GM19467 (cell line): ENCODE measurements around the gene TAS1R1.

ENCODE experiments used
- ATAC-seq: cut with Tn5 transposase; IDR thresholded peaks from one replicate; pipeline ENCODE4 v1.9.1; 2021; ENCODE audit warnings: mild to moderate bottlenecking, moderate library complexity; ENCODE audit not compliant: unreplicated experiment

The TAS1R1 gene

GRCh38 chr1:6570100-6570499 lies 15.0 kb downstream of the TAS1R1 start:
- no peak for ATAC-seq

DNA sequence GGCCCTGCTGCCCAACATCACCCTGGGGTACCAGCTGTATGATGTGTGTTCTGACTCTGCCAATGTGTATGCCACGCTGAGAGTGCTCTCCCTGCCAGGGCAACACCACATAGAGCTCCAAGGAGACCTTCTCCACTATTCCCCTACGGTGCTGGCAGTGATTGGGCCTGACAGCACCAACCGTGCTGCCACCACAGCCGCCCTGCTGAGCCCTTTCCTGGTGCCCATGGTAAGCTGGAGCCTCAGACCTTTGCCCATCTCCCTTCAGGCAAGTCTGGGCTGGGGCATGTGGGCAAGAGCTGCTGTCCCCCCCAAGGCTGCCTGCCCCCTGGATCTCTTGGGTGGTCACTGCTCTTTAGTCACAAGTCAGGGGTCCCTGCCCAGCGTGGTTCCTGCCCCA lies 15.9 kb downstream of the TAS1R1 start:
- ATAC-seq = no peak

- no peak for ATAC-seq
Observed at GRCh38 chr1:6572653-6573383, 17.7 kb downstream of the TAS1R1 start.

DNA sequence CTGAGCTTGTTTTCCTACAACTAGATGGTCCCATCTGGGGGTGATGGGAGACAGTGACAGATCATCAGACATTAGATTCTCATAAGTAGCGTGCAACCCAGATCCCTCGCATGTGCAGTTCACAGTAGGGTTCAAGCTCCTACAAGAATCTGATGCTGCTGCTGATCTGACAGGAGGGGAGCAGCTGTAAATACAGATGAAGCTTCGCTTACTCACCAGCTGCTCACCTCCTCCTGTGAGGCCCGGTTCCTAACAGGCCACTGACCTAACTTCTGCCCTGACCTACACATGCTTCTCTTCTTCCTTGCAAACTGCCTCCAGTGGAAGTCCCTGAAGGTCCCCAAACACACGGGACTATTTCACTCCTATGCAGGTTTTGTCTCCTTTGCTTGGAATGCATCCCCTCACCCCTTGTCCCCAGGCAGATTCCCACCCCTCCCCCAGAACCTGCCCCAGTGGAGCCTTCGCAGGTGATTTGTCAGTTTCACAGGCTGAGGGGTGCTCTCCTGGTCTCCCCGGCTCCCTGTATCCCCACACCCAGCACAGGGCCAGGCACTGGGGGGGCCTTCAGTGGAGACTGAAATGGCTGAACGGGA lies 19.0 kb downstream of the TAS1R1 start:
- ATAC-seq = no peak

GRCh38 chr1:6574818-6575217 lies 19.7 kb downstream of the TAS1R1 start:
- no peak for ATAC-seq

GRCh38 chr1:6577831-6578525 lies 22.9 kb downstream of the TAS1R1 start:
- ATAC-seq = no peak

DNA sequence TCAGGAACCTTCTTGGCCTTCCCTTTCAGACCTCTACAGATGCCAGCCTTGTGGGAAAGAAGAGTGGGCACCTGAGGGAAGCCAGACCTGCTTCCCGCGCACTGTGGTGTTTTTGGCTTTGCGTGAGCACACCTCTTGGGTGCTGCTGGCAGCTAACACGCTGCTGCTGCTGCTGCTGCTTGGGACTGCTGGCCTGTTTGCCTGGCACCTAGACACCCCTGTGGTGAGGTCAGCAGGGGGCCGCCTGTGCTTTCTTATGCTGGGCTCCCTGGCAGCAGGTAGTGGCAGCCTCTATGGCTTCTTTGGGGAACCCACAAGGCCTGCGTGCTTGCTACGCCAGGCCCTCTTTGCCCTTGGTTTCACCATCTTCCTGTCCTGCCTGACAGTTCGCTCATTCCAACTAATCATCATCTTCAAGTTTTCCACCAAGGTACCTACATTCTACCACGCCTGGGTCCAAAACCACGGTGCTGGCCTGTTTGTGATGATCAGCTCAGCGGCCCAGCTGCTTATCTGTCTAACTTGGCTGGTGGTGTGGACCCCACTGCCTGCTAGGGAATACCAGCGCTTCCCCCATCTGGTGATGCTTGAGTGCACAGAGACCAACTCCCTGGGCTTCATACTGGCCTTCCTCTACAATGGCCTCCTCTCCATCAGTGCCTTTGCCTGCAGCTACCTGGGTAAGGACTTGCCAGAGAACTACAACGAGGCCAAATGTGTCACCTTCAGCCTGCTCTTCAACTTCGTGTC lies 23.7 kb downstream of the TAS1R1 start:
- ATAC-seq = no peak

- ATAC-seq = peak; percentile 97
Observed at GRCh38 chr1:6579374-6580118, 24.4 kb downstream of the TAS1R1 start, which contains the start of gene ZBTB48. TSS of gene ZBTB48 (plus strand) at chr1:6579994. CDS start at chr1:6580610, 616 bp downstream.

GRCh38 chr1:6580119-6580592 lies 25.0 kb downstream of the TAS1R1 start:
- ATAC-seq = no peak

- no peak for ATAC-seq
Observed at GRCh38 chr1:6580593-6581409, 25.7 kb downstream of the TAS1R1 start.

- no peak for ATAC-seq
Observed at GRCh38 chr1:6581561-6582305, 26.6 kb downstream of the TAS1R1 start.

DNA sequence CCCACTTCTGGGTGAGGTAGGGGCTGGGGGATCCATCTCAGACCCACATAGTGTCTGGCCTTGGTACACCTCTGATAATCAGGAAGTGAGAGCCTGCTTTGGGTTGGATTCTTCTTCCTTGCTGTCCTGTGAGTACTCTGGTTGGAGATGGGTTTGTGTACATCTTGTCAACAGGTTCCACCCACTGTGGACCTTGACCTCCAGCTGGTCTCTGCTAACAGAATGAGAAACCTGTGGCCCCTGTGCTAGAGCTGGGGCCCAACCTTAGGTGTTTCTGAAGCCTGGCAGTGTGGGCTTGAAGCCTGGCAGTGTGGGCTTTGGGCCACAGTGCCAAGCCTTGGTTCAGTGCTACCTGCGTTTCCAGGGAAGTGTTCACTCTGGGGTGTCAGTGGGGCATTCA lies 27.3 kb downstream of the TAS1R1 start:
- no peak for ATAC-seq

GRCh38 chr1:6584126-6585080 lies 29.3 kb downstream of the TAS1R1 start:
- no peak for ATAC-seq

DNA sequence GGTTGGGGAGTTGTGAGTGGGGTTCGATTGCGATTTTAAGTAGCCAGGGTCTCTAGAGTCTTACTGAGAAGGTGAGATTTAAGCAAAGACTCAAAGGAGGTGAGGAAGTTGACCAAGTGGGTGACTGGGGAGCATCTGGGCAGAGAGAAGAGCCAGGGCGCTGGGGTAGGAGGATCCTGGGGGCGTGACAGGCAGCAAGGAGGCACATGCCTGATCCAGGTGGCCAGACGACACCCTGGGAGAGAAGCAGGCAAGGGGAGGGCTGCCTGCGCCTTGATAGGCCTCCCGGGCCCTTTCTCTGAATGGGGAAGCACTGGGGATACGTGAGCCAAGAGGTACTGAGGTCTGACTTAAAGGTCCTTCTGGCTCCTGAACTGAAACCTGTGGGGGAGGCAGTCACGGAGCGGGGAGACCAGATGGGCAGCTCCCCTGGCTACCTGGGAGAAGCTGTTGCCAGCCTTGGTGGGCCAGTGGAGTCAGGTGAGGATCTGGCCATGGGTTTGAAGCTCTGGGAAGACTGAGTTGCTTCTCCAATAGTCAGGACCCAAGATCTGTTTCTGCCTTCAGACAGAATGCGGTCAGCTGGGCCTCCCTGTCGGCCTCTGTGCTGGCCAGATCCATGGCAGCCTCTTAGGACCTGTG lies 30.1 kb downstream of the TAS1R1 start:
- no peak for ATAC-seq

DNA sequence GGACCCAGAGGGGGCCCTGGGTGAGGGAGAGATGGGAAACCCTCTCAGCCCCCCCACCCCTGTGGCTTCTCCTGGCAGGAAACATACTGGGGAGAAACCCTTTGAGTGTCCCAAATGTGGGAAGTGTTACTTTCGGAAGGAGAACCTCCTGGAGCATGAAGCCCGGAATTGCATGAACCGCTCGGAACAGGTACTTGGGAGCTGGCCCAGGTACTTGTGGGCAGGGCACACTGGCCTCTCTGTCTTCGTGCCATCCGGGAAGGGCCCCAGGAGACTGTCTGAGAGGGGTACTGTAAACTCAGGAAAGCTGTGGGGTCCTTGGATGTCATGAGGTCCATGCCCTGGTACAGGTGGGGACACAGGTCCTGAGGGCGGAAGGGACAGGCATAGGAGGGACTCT lies 30.7 kb downstream of the TAS1R1 start:
- no peak for ATAC-seq

GRCh38 chr1:6586404-6586816 lies 31.3 kb downstream of the TAS1R1 start:
- ATAC-seq = no peak

DNA sequence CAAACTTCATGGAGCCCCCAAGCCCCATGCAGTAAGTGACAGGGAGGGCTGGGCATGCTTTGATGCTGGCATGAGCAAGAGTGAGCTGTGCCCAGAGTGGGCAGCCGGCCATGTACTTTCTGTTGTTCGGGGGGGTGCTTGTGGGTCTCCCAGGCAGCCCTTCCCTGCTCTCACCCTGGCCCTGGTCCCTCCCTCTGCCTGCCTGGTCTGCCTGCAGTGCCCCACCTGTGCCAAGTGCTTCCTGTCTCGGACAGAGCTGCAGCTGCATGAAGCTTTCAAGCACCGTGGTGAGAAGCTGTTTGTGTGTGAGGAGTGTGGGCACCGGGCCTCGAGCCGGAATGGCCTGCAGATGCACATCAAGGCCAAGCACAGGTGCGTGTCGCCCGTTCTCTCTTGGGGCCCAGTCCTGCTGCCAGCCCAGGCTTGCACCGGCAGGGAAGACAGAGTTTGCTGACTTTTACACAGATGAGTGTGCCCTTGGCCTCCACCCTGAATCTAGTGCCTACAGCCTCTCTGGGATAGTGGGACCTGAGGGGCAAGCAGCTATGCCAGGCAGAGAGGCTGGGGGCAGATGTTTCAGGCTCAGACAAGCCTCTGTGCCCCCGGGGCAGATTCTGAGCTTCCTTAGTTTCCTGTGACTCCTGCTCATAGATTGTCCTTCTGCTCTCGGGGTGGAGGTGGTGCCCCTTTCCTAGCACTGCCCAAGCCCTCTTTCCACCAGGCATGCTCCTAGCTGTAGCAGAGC lies 32.3 kb downstream of the TAS1R1 start:
- no peak for ATAC-seq
